Midbrain (tissue), 1 donor: ENCODE measurements around the gene CCDC88C.

Experiments
- DNase-seq: peaks from one replicate; lab custom pipeline; 2025; lab: John Stamatoyannopoulos, UW

The CCDC88C gene

GRCh38 chr14:91328313-91329050 is 89.1 kb downstream of the CCDC88C start:
- DNase-seq, result no peak

- no peak for DNase-seq
Observed at GRCh38 chr14:91327661-91328312, 89.8 kb downstream of the CCDC88C start.

GRCh38 chr14:91327250-91327595 is 90.4 kb downstream of the CCDC88C start:
- no peak for DNase-seq

GRCh38 chr14:91326514-91327249 is 90.9 kb downstream of the CCDC88C start:
- no peak for DNase-seq

- DNase-seq, result no peak
Observed at GRCh38 chr14:91324606-91325575, 92.7 kb downstream of the CCDC88C start.

- peak; percentile 64 for DNase-seq
Observed at GRCh38 chr14:91323671-91324605, 93.7 kb downstream of the CCDC88C start.

GRCh38 chr14:91323031-91323430 is 94.6 kb downstream of the CCDC88C start:
- no peak for DNase-seq

- no peak for DNase-seq
Observed at GRCh38 chr14:91322623-91323022, 95.0 kb downstream of the CCDC88C start.

GRCh38 chr14:91321131-91321530 is 96.5 kb downstream of the CCDC88C start:
- DNase-seq, result no peak

- no peak for DNase-seq
Observed at GRCh38 chr14:91320266-91320665, 97.4 kb downstream of the CCDC88C start.

GRCh38 chr14:91318911-91319310 is 98.7 kb downstream of the CCDC88C start:
- no peak for DNase-seq

GRCh38 chr14:91317381-91318308 is 100.0 kb downstream of the CCDC88C start:
- no peak for DNase-seq

GRCh38 chr14:91316761-91317160 is 100.9 kb downstream of the CCDC88C start:
- no peak for DNase-seq

- no peak for DNase-seq
Observed at GRCh38 chr14:91315844-91316267, 101.8 kb downstream of the CCDC88C start.

GRCh38 chr14:91313852-91314251 is 103.8 kb downstream of the CCDC88C start:
- DNase-seq, result no peak

- DNase-seq, result no peak
Observed at GRCh38 chr14:91313154-91313850, 104.3 kb downstream of the CCDC88C start.

- no peak for DNase-seq
Observed at GRCh38 chr14:91311284-91311662, 106.3 kb downstream of the CCDC88C start.

- no peak for DNase-seq
Observed at GRCh38 chr14:91310606-91311283, 106.9 kb downstream of the CCDC88C start.
